ENCODE measurements around the gene ARGFX.

GRCh38 chr3:121604759-121605158, 37.0 kb downstream of the ARGFX start:
- TF ChIP-seq CTCF (optimal IDR thresholded peaks at IDR 0.05 in 1 of 3, IDR thresholded peaks at IDR 0.05 in 1 of 3, conservative IDR thresholded peaks at IDR 0.05 in 1 of 3; ENCODE audit: extremely low read depth in 1 of 3, insufficient read depth in 2 of 3, low read length in 3 of 3) (no peak), EZH2 (IDR thresholded peaks at IDR 0.05; ENCODE audit: low read length) (no peak)

Measured in keratinocyte (primary cell).